ENCODE results near the gene PRKCE.

- TF ChIP-seq CTCF (conservative IDR thresholded peaks at IDR 0.05) (no peak), EZH2 (IDR thresholded peaks at IDR 0.05; ENCODE audit: low read depth) (no peak)
Measured at GRCh38 chr2:45950606-45951005, 299.1 kb downstream of the PRKCE start.
